Sigmoid colon (tissue), 4 donors: ENCODE measurements around the gene ING3.

ENCODE experiments used
- CTCF ChIP-seq, 4 experiments: fragments of 450-650 bp in 3 of 4; fragments of 200-600 bp in 1 of 4; IDR thresholded peaks; one replicate each; pipeline ENCODE4 v1.5.1; 2016 to 2019; ENCODE audit warnings: antibody characterized with exemption in 4 of 4, mild to moderate bottlenecking in 3 of 4, moderate library complexity in 2 of 4
- EP300 ChIP-seq, 4 donors: sonication (generic); formaldehyde crosslinking; IDR thresholded peaks; one replicate each; pipeline ENCODE4 v1.6.1; 2017; ENCODE audit warnings: antibody characterized with exemption in 4 of 4
- POLR2A ChIP-seq, 2 donors: fragments of 450-650 bp; IDR thresholded peaks; one replicate each; pipeline ENCODE4 v1.6.1; 2016; ENCODE audit warnings: antibody characterized with exemption in 2 of 2, mild to moderate bottlenecking in 2 of 2, moderate library complexity in 2 of 2
- POLR2AphosphoS5 ChIP-seq, 4 donors: sonication (generic); formaldehyde crosslinking; IDR thresholded peaks; one replicate each; pipeline ENCODE4 v1.6.1; 2017; ENCODE audit warnings: antibody characterized with exemption in 4 of 4

DNA sequence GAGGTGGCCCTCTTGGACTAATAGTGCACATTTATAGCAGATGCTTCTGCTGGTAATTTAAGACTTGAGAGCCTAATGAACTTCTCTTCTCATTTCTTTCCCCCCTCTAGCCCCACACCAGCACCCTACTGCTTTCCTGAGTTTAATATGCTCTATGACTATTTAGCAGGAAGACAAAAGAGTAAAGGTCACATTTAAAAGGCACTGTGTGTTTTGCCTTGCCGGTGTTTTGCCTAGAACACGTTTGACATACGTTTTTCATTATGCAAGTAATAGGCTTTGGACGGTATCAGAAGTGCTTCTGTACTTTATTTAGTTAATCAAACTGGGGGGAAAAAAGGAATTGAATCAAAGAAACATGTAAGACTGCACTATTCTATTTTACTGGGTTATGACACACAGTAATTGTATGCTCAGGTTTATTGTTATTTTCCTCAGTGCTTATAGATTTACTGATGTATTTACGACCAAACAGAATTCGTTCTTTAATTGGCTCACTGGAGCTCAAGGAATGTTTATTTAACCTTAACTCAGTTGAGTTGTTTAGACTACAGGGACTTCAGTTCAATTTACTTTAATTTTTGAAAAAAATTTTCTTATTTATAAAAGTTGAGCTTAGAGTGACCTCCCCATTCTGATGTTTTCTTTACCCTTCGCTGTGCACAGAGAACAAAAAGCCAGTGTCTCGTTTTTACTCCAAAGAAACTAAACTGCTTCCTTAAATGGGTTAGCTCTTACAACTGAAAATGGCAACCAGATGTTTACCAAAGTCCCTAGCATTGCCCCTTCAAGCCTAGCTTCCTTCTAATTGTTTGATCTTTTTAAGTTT lies 73.3 kb downstream of the ING3 start:
- TF ChIP-seq CTCF (IDR thresholded peaks at IDR 0.05) (no peak), EP300 (IDR thresholded peaks at IDR 0.05) (no peak), POLR2AphosphoS5 (IDR thresholded peaks at IDR 0.05) (no peak), POLR2A (IDR thresholded peaks at IDR 0.05) (no peak)
